B cell (primary cell): ENCODE results near the gene VSTM2L.

Experiments used
- EZH2 ChIP-seq: IDR thresholded peaks from 2 replicates; pipeline ENCODE4 v1.6.1; 2012; ENCODE audit warnings: borderline replicate concordance, low read depth, mild to moderate bottlenecking, moderate library complexity, low read length; ENCODE audit not compliant: insufficient read depth, poor library complexity, severe bottlenecking
- TF ChIP-seq, protein P1 (sequence below): fragments of 200-600 bp; IDR thresholded peaks from one replicate; pipeline ENCODE4 v1.8.0; 2022; ENCODE audit warnings: antibody characterized with exemption, mild to moderate bottlenecking

GRCh38 chr20:37896932-37897548, 5.9 kb upstream of the VSTM2L start:
- TF ChIP-seq, protein P1, sequence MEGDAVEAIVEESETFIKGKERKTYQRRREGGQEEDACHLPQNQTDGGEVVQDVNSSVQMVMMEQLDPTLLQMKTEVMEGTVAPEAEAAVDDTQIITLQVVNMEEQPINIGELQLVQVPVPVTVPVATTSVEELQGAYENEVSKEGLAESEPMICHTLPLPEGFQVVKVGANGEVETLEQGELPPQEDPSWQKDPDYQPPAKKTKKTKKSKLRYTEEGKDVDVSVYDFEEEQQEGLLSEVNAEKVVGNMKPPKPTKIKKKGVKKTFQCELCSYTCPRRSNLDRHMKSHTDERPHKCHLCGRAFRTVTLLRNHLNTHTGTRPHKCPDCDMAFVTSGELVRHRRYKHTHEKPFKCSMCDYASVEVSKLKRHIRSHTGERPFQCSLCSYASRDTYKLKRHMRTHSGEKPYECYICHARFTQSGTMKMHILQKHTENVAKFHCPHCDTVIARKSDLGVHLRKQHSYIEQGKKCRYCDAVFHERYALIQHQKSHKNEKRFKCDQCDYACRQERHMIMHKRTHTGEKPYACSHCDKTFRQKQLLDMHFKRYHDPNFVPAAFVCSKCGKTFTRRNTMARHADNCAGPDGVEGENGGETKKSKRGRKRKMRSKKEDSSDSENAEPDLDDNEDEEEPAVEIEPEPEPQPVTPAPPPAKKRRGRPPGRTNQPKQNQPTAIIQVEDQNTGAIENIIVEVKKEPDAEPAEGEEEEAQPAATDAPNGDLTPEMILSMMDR = no peak
- no peak for TF ChIP-seq EZH2
